ENCODE results near the gene DDX3X. TPM values are rescaled to one million over a fixed set of nuclear protein-coding genes. Genes with fewer than 3 reads are reported as not detected.

The DDX3X gene
- total and polyA plus RNA-seq, 2 of the 4 experiments (the other 2 are of a cell fraction): 64.8 to 229 TPM

DNA sequence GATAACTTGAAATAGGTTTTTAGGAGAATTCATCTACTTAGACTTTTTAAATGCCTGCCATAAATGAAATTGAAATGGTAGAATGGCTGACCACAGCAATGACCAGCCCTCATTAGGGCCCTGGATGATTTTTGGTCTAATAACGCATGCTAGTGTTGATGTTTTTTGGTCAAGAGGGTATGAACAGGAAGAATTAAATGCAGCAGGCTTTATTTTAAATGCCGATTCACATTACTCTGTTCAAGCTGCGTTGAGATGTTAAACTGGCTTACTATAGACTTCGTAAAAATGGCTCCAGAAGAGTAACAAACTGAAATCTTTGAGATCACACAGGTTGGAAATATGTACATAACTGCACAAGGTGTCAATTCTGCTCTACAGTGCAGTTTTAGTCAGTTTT lies 14.6 kb downstream of the DDX3X start:
- no peak overlapping the region for H3K4ac ChIP-seq (ENCODE audit: low read depth, low read length)
- peaks cover 52% of the 10 kb centered on the region for H3K36me3 ChIP-seq (ENCODE audit: control insufficient read depth, insufficient read depth, low read length)
- in situ Hi-C loops (cut with MboI; ENCODE audit: low sequenced_read_pairs): no loop called here
- H3K4me3 ChIP-seq (ENCODE audit: insufficient read depth, low read depth, low read length): no peak overlapping the region
- peaks cover 4% of the 10 kb centered on the region for H3K9me1 ChIP-seq (ENCODE audit: insufficient read depth, low read length)
- H4K91ac ChIP-seq (ENCODE audit: insufficient read depth, low read depth, low read length): no peak overlapping the region
- CTCF ChIA-PET: no interaction called here
- H3K27me3 ChIP-seq (ENCODE audit: control insufficient read depth, insufficient read depth, low read length): no peaks in the 10 kb centered on the region
- H3K18ac ChIP-seq (ENCODE audit: low read depth, low read length): no peak overlapping the region
- intact Hi-C loops (cut with micrococcal nuclease): no loop called here
- H2BK20ac ChIP-seq (ENCODE audit: low read depth, low read length): no peak overlapping the region
- dilution Hi-C loops (cut with HindIII; ENCODE audit: low sequenced_read_pairs, unreplicated experiment): no loop called here
- no peak for DNase-seq
- no peak overlapping the region for H3K4me2 ChIP-seq (ENCODE audit: low read depth, low read length)
- no peak overlapping the region for H3K14ac ChIP-seq (replicated peaks; ENCODE audit: low read depth, low read length)
- H2AK9ac ChIP-seq (replicated peaks; ENCODE audit: low read depth, low read length, poor library complexity): no peak overlapping the region
- TF ChIP-seq RFX5 (IDR thresholded peaks at IDR 0.05; ENCODE audit: low read depth, low read length): no peak
- TF ChIP-seq BHLHE40 (IDR thresholded peaks at IDR 0.05; ENCODE audit: low read depth, low read length): no peak
- TF ChIP-seq RAD21 (IDR thresholded peaks at IDR 0.05; ENCODE audit: low read length): no peak
- no peak for TF ChIP-seq CEBPB (IDR thresholded peaks at IDR 0.05; ENCODE audit: low read depth, low read length)
- TF ChIP-seq CHD1 (IDR thresholded peaks at IDR 0.05; ENCODE audit: low read depth, low read length): no peak
- TF ChIP-seq RCOR1 (IDR thresholded peaks at IDR 0.05; ENCODE audit: insufficient replicate concordance, low read length): no peak
- H4K20me1 ChIP-seq (ENCODE audit: insufficient read depth, low read length): peaks cover 64% of the 10 kb centered on the region; the same call in 1 of the 2 replicates
- no peak overlapping the region for H3K9ac ChIP-seq (ENCODE audit: low read depth, low read length)
- peaks cover 2% of the 10 kb centered on the region; the same call in 1 of the 2 replicates for H3K4me1 ChIP-seq (ENCODE audit: control insufficient read depth, insufficient read depth, low read length)
- BruUV-seq (replicated peaks): no TSS peak
- no peak overlapping the region for H3K27ac ChIP-seq (ENCODE audit: insufficient read depth, low read length)
- H2AFZ ChIP-seq (replicated peaks; ENCODE audit: low read length, poor library complexity): no peak overlapping the region
- H3K9me3 ChIP-seq (ENCODE audit: control insufficient read depth, insufficient read depth, low read length): no peaks in the 10 kb centered on the region
- POLR2A ChIA-PET (ENCODE audit: unreplicated experiment): no interaction called here
- no peak overlapping the region for H4K5ac ChIP-seq (ENCODE audit: low read depth, low read length)
- H3K56ac ChIP-seq (ENCODE audit: extremely low read depth, insufficient read depth, low read length): no peak overlapping the region
- no peak overlapping the region for H2BK5ac ChIP-seq (ENCODE audit: low read depth, low read length, poor library complexity, severe bottlenecking)
- no peak overlapping the region for H2BK15ac ChIP-seq (ENCODE audit: low read depth, low read length)
- no peak for ATAC-seq (ENCODE audit: low read depth)
- H4K8ac ChIP-seq (ENCODE audit: low read depth in 2 of 2, low read length in 2 of 2): no peak overlapping the region
- H2BK120ac ChIP-seq (ENCODE audit: low read depth, low read length): no peak overlapping the region
- no peak overlapping the region for H3K23ac ChIP-seq (ENCODE audit: low read depth, low read length)
- WGBS, 2 experiments (ENCODE audit: extremely low coverage in 2 of 2, insufficient read length in 1 of 2): no CpG with 5 or more reads among the region's 4 CpGs
- H3K79me1 ChIP-seq (ENCODE audit: low read depth in 1 of 2, low read length in 2 of 2): peaks cover 19 to 36% of the 10 kb centered on the region in 2 experiments; a peak in 3 of 4 replicates
- H2AK5ac ChIP-seq (ENCODE audit: low read depth, low read length): no peak overlapping the region

Data from IMR-90 (cell line).